Transverse colon (tissue), 4 donors: Measurements from ENCODE around the gene NFIA. TPM values are rescaled to one million over a fixed set of nuclear protein-coding genes. Genes with fewer than 3 reads are reported as not detected.

Experiments used
- DNase-seq: peaks from one replicate; pipeline ENCODE4 v3.0.0-alpha.2; 2019
- H3K27ac ChIP-seq, 4 donors: fragments of 200-600 bp; sonication (generic); 2 replicates each; pipeline ENCODE4 v1.5.1; 2016 to 2018; ENCODE audit warnings: inconsistent platforms in 4 of 4
- H3K27me3 ChIP-seq: fragments of 200-600 bp; sonication (generic); 2 replicates; pipeline ENCODE4 v1.5.1; 2017; ENCODE audit warnings: inconsistent platforms
- H3K36me3 ChIP-seq, 4 donors: fragments of 200-600 bp; sonication (generic); 2 replicates each; pipeline ENCODE4 v1.5.1; 2017 to 2019; ENCODE audit warnings: inconsistent platforms in 4 of 4
- H3K4me1 ChIP-seq, 4 donors: fragments of 200-600 bp; sonication (generic); 2 replicates each; pipeline ENCODE4 v1.5.1; 2017 to 2020; ENCODE audit warnings: inconsistent platforms in 4 of 4
- H3K4me3 ChIP-seq, 4 donors: fragments of 200-600 bp; sonication (generic); 1 replicate in 1 of 4; 2 replicates in 3 of 4; pipeline versions ENCODE4 v1.5.1 to v1.6.1; 2017 to 2019; ENCODE audit warnings: inconsistent platforms in 4 of 4
- H3K9me3 ChIP-seq, 2 donors: fragments of 200-600 bp; sonication (generic); 2 replicates each; pipeline ENCODE4 v1.5.1; 2017 to 2019; ENCODE audit warnings: inconsistent platforms in 2 of 2
- EP300 ChIP-seq: sonication (generic); formaldehyde crosslinking; IDR thresholded peaks from one replicate; pipeline ENCODE4 v1.6.1; 2017; ENCODE audit warnings: antibody characterized with exemption, low read depth
- POLR2A ChIP-seq: fragments of 450-650 bp; IDR thresholded peaks from one replicate; pipeline ENCODE4 v1.6.1; 2016; ENCODE audit warnings: antibody characterized with exemption, mild to moderate bottlenecking, moderate library complexity
- POLR2AphosphoS5 ChIP-seq, 3 donors: sonication (generic); formaldehyde crosslinking; IDR thresholded peaks; one replicate each; pipeline ENCODE4 v1.6.1; 2016; ENCODE audit warnings: antibody characterized with exemption in 3 of 3
- WGBS, 2 donors: methylation state at CpG; one replicate each; pipeline ENCODE4 v1.1.5; 2018; ENCODE audit warnings: low coverage in 1 of 2; 5-methylcytosine and 5-hydroxymethylcytosine counted together
- in situ Hi-C, 4 donors: fragments of 200-750 bp; cut with MboI; loops; one replicate each; pipeline versions ENCODE4 v1.15.0 to v1.15.1; 2017; ENCODE audit warnings: low sequenced_read_pairs in 3 of 4, low pct_ligation_motif_present in 1 of 4, low pct_unique_long_range_greater_than_20kb in 1 of 4
- intact Hi-C: fragments of 100-400 bp; cut with DNase I; formaldehyde crosslinking; loops from one replicate; pipeline ENCODE4 v1.15.1; 2023; ENCODE audit warnings: low total_unique reads
- total RNA-seq, 4 donors: library from RNA; depleted of rRNA; stranded (reverse); fragments of >200 nt; gene quantifications; one replicate each; pipeline ENCODE4 v1.1.0, GENCODE V29; 2016
- TF ChIP-seq, protein P1 (sequence below), 5 experiments: fragments of 200-600 bp in 3 of 5; fragments of 450-650 bp in 2 of 5; sonication (generic) in 3 of 5; IDR thresholded peaks; 1 replicate in 2 of 5; 2 replicates in 3 of 5; pipeline ENCODE4 v1.5.1; 2016 to 2017; ENCODE audit warnings: antibody characterized with exemption in 5 of 5, inconsistent platforms in 3 of 5, mild to moderate bottlenecking in 2 of 5, moderate library complexity in 1 of 5

The NFIA gene
- total RNA-seq, 4 donors from 2014 or later, result 17.3 to 37.2 (median 29.8) TPM

DNA sequence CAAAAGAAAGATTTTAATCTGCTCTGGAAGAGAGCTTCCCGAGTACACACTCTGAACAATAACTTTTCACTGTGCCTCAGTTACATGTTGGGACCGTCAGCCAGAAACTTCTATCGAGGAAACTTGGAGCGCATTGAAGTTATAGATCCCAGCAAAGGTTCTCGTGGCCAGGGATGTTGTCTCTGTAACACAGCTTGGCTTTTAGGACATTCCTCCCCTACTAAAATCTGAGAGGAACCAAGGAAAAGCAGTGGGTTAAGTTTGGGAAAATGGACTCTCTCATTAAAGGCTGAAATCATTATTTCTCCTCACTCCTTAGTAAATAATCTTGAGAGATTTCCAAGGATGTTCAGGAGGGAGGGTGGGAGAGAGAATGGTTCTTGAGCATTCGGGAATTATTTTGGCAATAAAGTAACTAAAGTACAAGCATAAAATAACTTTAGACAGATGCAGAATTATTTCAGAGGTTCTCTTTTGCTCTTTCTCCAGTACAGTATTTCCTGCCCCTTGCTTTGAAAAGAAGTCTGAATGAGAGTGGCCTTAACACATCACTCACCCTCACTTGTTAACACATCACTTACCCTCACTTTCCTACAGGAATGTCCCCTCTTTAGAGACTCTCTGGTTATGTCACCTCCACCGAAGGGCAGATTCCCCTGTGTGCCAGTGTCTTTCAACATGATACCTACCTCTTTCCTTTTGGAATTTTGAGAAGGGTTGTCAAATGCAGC, 1.8 kb upstream of the NFIA start:
- in situ Hi-C loops (no loop called here), intact Hi-C loops (no loop called here)
- H3K27me3 ChIP-seq, result no peaks in the 10 kb centered on the region
- H3K27ac ChIP-seq, result peak overlapping the region; percentile 93 to 96 (median 94)
- 12 to 33% methylated on average over 3 to 7 of the region's 7 CpGs for WGBS, 2 donors
- H3K9me3 ChIP-seq, result no peaks in the 10 kb centered on the region
- TF ChIP-seq POLR2A (no peak), POLR2AphosphoS5 (IDR thresholded peaks at IDR 0.05) (no peak), EP300 (no peak)
- TF ChIP-seq, protein P1, sequence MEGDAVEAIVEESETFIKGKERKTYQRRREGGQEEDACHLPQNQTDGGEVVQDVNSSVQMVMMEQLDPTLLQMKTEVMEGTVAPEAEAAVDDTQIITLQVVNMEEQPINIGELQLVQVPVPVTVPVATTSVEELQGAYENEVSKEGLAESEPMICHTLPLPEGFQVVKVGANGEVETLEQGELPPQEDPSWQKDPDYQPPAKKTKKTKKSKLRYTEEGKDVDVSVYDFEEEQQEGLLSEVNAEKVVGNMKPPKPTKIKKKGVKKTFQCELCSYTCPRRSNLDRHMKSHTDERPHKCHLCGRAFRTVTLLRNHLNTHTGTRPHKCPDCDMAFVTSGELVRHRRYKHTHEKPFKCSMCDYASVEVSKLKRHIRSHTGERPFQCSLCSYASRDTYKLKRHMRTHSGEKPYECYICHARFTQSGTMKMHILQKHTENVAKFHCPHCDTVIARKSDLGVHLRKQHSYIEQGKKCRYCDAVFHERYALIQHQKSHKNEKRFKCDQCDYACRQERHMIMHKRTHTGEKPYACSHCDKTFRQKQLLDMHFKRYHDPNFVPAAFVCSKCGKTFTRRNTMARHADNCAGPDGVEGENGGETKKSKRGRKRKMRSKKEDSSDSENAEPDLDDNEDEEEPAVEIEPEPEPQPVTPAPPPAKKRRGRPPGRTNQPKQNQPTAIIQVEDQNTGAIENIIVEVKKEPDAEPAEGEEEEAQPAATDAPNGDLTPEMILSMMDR (IDR thresholded peaks at IDR 0.05), result no peak
- H3K36me3 ChIP-seq, result no peaks in the 10 kb centered on the region
- H3K4me3 ChIP-seq, result peak overlapping the region in 3 of 4 donors; percentile 1 to 92 (median 13)
- peaks cover 27 to 64% (median 50%) of the 10 kb centered on the region in 4 donors for H3K4me1 ChIP-seq
- no peak for DNase-seq

DNA sequence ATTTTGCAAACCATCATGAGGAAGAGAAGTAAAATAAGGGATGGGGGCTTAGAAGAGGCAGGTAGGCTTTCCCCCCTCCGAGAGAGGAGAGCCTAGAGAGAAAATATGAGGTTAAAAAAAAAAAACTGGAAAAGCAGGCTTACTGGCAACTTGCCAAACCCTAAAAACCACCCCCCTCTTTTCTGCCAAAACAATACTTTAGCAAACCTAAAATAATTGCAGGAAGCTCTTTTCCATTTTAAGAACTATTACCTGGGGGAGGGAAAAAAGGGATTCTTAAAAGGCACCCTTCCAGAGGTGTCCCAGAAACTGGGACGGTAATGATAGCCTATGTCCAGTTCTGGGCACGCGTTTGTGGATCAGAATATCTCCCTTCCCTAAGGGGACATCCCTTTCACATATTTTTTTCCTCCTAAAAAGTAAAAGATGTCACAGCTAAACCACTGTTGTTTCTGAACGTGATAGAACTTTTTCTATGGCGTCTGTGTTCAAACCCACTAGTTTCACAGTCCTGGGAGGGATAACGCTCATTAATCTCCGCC, 1.1 kb upstream of the NFIA start:
- intact Hi-C loops (no loop called here), in situ Hi-C loops (no loop called here)
- TF ChIP-seq, protein P1 (IDR thresholded peaks at IDR 0.05), result no peak
- TF ChIP-seq POLR2A (no peak), POLR2AphosphoS5 (IDR thresholded peaks at IDR 0.05) (no peak), EP300 (no peak)
- peak overlapping the region; percentile 24 to 92 (median 90) for H3K4me3 ChIP-seq
- peaks cover 27 to 64% (median 49%) of the 10 kb centered on the region in 4 donors for H3K4me1 ChIP-seq
- no peaks in the 10 kb centered on the region for H3K9me3 ChIP-seq
- H3K36me3 ChIP-seq, result no peaks in the 10 kb centered on the region
- WGBS, 2 donors, result 4 to 8% methylated on average over 6 to 8 of the region's 8 CpGs
- peak overlapping the region; percentile 93 to 96 (median 94) for H3K27ac ChIP-seq
- H3K27me3 ChIP-seq, result no peaks in the 10 kb centered on the region
- no peak for DNase-seq

DNA sequence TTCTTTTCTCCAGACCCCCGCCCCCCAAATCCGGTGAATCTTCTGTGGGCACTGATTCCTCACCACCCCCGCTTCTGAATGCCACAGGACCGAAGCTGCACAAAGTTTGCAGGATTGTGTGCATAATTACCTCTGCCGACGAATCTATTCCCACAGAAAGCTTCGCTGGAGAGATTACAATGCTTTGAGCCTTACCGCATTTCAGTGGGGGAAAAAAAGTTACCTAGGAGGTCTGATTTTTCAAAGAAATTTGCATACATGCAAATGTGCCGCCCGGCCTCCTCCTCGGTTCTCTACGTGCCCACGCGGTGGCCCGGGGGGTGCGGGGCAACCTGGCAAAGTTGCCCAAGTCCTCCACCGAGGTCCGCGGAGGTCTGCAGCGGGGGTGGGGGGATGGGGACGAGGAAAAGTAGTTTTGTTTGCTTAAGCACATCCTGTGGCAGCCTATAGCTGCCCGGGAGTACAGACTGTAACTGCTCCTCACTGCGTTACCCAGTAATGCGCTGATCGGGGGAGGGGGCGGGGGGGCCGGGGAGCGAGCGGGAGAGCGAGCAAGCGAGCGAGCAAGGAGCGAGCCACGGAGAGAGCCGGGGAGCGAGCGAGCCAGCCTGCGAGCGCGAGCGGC, 563 bp upstream of the NFIA start:
- peak overlapping the region; percentile 24 to 92 (median 90) for H3K4me3 ChIP-seq
- 0 to 1% methylated on average over 4 to 33 of the region's 41 CpGs for WGBS, 2 donors
- intact Hi-C loops (no loop called here), in situ Hi-C loops (no loop called here)
- TF ChIP-seq EP300, result no peak
- peak in 1 of 3 donors; percentile 24 for TF ChIP-seq POLR2AphosphoS5 (IDR thresholded peaks at IDR 0.05)
- peak overlapping the region; percentile 93 to 96 (median 94) for H3K27ac ChIP-seq
- H3K9me3 ChIP-seq, result no peaks in the 10 kb centered on the region
- no peaks in the 10 kb centered on the region for H3K27me3 ChIP-seq
- peak; percentile 63 for DNase-seq
- H3K4me1 ChIP-seq, result peaks cover 22 to 65% (median 48%) of the 10 kb centered on the region in 4 donors
- H3K36me3 ChIP-seq, result no peaks in the 10 kb centered on the region

DNA sequence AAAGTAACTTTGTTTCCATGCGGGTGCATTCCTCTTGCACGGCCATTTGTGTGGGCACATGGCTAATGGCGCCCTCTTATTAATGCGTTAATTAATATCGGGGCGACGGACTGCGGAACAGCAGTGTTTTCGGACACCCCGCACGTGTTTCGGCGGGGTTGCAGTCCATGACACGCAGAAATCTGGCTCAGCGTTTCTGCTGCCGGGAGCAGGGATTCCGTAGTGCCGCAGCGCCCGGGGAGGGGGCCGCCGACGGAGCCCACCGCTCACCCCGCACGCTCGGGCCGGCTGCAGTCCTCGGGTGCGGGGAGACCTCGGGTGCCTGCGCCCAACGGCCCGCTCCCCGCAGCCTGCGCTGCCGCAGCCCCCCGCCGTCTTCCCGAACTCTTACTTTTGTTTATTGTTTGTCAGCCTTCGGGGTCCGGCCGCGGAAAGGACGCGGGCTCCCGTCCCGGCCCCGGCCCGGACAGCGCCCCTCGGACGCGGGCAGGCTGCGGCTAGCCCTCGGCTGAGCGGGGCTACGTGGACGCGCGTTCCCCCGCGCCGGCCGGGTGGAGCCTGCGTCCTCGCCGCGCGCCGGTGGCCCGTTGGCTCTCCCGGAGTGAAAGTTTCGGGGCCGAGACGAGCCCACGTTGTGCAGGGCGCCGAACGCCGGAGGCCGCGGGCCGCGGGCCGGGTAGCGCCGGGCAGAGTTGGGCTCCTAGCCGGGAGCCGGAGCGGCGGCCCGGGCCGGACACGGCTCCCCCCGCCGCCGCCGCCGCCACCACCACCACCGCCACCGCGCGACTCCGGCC, 849 bp downstream of the NFIA start:
- 2% methylated on average over 63 of the region's 105 CpGs; no CpG with 5 or more reads in 1 of the 2 donors for WGBS, 2 donors
- H3K4me3 ChIP-seq, result peak overlapping the region; percentile 88 to 92 (median 90)
- in situ Hi-C loops (no loop called here), intact Hi-C loops (no loop called here)
- H3K27ac ChIP-seq, result peak overlapping the region; percentile 93 to 96 (median 94)
- TF ChIP-seq, protein P1 (IDR thresholded peaks at IDR 0.05), result no peak
- TF ChIP-seq EP300 (no peak), POLR2A (no peak), POLR2AphosphoS5 (IDR thresholded peaks at IDR 0.05) (no peak)
- peaks cover 25 to 76% (median 51%) of the 10 kb centered on the region in 4 donors for H3K4me1 ChIP-seq
- no peaks in the 10 kb centered on the region for H3K9me3 ChIP-seq
- peaks cover 0 to 3% (median 0%) of the 10 kb centered on the region in 4 donors for H3K36me3 ChIP-seq
- DNase-seq, result peak; percentile 24
- H3K27me3 ChIP-seq, result no peaks in the 10 kb centered on the region
